K562 (cell line): ENCODE data around the gene SLC25A42. TPM values are rescaled to one million over a fixed set of nuclear protein-coding genes. Genes with fewer than 3 reads are reported as not detected.

Source experiments
- ARID3A ChIP-seq: IDR thresholded peaks from 2 replicates; pipeline ENCODE4 v1.6.1; 2012; ENCODE audit warnings: low read depth, low read length, improper control_type of control experiment, borderline replicate concordance
- BCL6 ChIP-seq: fragments of 250-450 bp; sonication (Bioruptor Pico); IDR thresholded peaks from 2 replicates; pipeline ENCODE4 v1.4.0; 2020
- CEBPZ ChIP-seq: fragments of 150-350 bp; IDR thresholded peaks from 2 replicates; pipeline ENCODE4 v1.6.1; 2014; ENCODE audit warnings: low read depth, mild to moderate bottlenecking, low read length, borderline replicate concordance
- CREB1 ChIP-seq, 2 experiments: sonication (generic) in 1 of 2; formaldehyde crosslinking in 1 of 2; IDR thresholded peaks; 2 replicates each; pipeline versions ENCODE4 v1.6.1 to v1.8.0; 2012 to 2022; ENCODE audit warnings: inconsistent platforms in 1 of 2, mild to moderate bottlenecking in 1 of 2, missing genetic modification reagents in 1 of 2, moderate library complexity in 1 of 2
- FUS ChIP-seq: fragments of 200-400 bp; formaldehyde crosslinking; optimal IDR thresholded peaks from 2 replicates; pipeline ENCODE3; 2017; ENCODE audit warnings: low read depth, low read length
- GTF2B ChIP-seq: IDR thresholded peaks from 2 replicates; pipeline ENCODE4 v1.6.1; 2011; ENCODE audit not compliant: insufficient read length; ENCODE audit errors: extremely low read depth
- HEY1 ChIP-seq: fragments of 250-450 bp; sonication (Bioruptor Pico); IDR thresholded peaks from 2 replicates; pipeline ENCODE4 v1.5.0; 2020; ENCODE audit warnings: mild to moderate bottlenecking, moderate library complexity, borderline replicate concordance
- KDM2B ChIP-seq: fragments of 250-450 bp; sonication (Bioruptor Pico); IDR thresholded peaks from 2 replicates; pipeline ENCODE4 v1.8.0; 2021; ENCODE audit warnings: mild to moderate bottlenecking, moderate library complexity
- KLF16 ChIP-seq: IDR thresholded peaks from 2 replicates; pipeline ENCODE4 v1.6.1; 2016; ENCODE audit warnings: antibody characterized with exemption
- MLX ChIP-seq, 2 experiments: fragments of 450-650 bp in 1 of 2; sonication (generic) in 1 of 2; formaldehyde crosslinking; conservative IDR thresholded peaks; 2 replicates each; pipeline versions ENCODE4 v1.4.0 to v1.8.1; 2020 to 2022; ENCODE audit warnings: mild to moderate bottlenecking in 1 of 2, missing genetic modification reagents in 1 of 2
- RB1 ChIP-seq: fragments of 450-650 bp; IDR thresholded peaks from 2 replicates; pipeline ENCODE4 v1.6.1; 2017; ENCODE audit warnings: low read depth, mild to moderate bottlenecking
- RBM14 ChIP-seq: fragments of 200-400 bp; formaldehyde crosslinking; IDR thresholded peaks from 2 replicates; pipeline ENCODE4 v1.6.1; 2018; ENCODE audit warnings: low read depth, mild to moderate bottlenecking, low read length, moderate library complexity, borderline replicate concordance; ENCODE audit not compliant: insufficient read depth
- SAFB ChIP-seq: fragments of 200-400 bp; formaldehyde crosslinking; IDR thresholded peaks from 2 replicates; pipeline ENCODE4 v1.6.1; 2017; ENCODE audit warnings: low read depth, low read length, borderline replicate concordance
- XRCC4 ChIP-seq: IDR thresholded peaks from one replicate; pipeline ENCODE4 v1.6.1; 2011; ENCODE audit not compliant: insufficient read depth, insufficient read length; ENCODE audit errors: extremely low read depth
- ZNF507 ChIP-seq: conservative IDR thresholded peaks from 2 replicates; pipeline ENCODE4 v1.6.1; 2017; ENCODE audit warnings: missing genetic modification characterization, missing compliant biosample characterization
- ZNF655 ChIP-seq: fragments of 250-450 bp; sonication (Bioruptor Pico); IDR thresholded peaks from 2 replicates; pipeline ENCODE4 v1.5.0; 2021
- ZNF778 ChIP-seq: fragments of 450-650 bp; formaldehyde crosslinking; IDR thresholded peaks from 2 replicates; pipeline ENCODE4 v1.4.0; 2020; ENCODE audit warnings: mild to moderate bottlenecking, moderate library complexity
- polyA plus RNA-seq, 8 experiments: library from polyadenylated mRNA; depleted of rRNA in 4 of 8; stranded (reverse) in 5 of 8; unstranded in 3 of 8; fragments of >200 nt; fragmentation: Nextera tagmentation in 2 of 8; fragmentation: Illumina TruSeq in 1 of 8; extraction: Ambion mirVana in 2 of 8; extraction: Trizol in 1 of 8; gene quantifications; 2 replicates each; pipeline versions ENCODE4 v1.2.1 to v1.2.3, GENCODE V29; 2011 to 2014; ENCODE audit warnings: inconsistent platforms in 1 of 8, missing spikeins in 1 of 8
- total RNA-seq, 7 experiments: library from RNA; depleted of rRNA in 6 of 7; stranded (reverse); fragments of >200 nt in 6 of 7; fragmentation: Illumina TruSeq in 2 of 7; extraction: Trizol in 2 of 7; gene quantifications; 2 replicates each; pipeline versions ENCODE4 v1.2.1 to v1.2.3, GENCODE V29; 2011 to 2021; ENCODE audit warnings: low replicate concordance in 1 of 7

SLC25A42 gene
- total and polyA plus RNA-seq, 9 of the 15 experiments (the other 6 are each of a cell fraction or from before 2014, with no cell fraction given), result 0.59 to 32.2 (median 14.1) TPM

GRCh38 chr19:19063183-19064097, at the start of gene SLC25A42 (continued):
- TF ChIP-seq HEY1 (no peak), BCL6 (CRISPR knock-in tag) (no peak), ZNF655 (CRISPR knock-in tag) (no peak), XRCC4 (no peak), KLF16 (no peak), RBM14 (no peak), GTF2B (no peak), SAFB (peak; percentile 7; the same call in 1 of the 2 replicates), ZNF507 (tag) (no peak), MLX (CRISPR knock-in tag; conservative IDR thresholded peaks at IDR 0.05) (no peak), ARID3A (peak; percentile 15; the same call in 1 of the 2 replicates), RB1 (peak; percentile 87), CEBPZ (peak; percentile 96), KDM2B (CRISPR knock-in tag) (no peak), ZNF778 (no peak), CREB1 (IDR thresholded peaks at IDR 0.05) (peak; percentile 73), CREB1 (CRISPR knock-in tag; IDR thresholded peaks at IDR 0.05) (peak; percentile 65; the same call in 1 of the 2 replicates), FUS (no peak)
